Peyer's patch (tissue), 4 donors: ENCODE results near the gene ABTB1. TPM values are rescaled to one million over a fixed set of nuclear protein-coding genes. Genes with fewer than 3 reads are reported as not detected.
A peak's percentile ranks its signal among the peaks of the same experiment; 100 is the strongest.

Experiments
- DNase-seq, 3 donors: peaks; one replicate each; pipeline ENCODE4 v3.0.0-alpha.2; 2017 to 2019
- H3K27ac ChIP-seq, 4 donors: fragments of 200-600 bp; sonication (generic); one replicate each; pipeline ENCODE4 v1.5.1; 2016 to 2019
- H3K27me3 ChIP-seq, 2 donors: fragments of 200-600 bp; sonication (generic); one replicate each; pipeline ENCODE4 v1.5.1; 2019
- H3K36me3 ChIP-seq, 3 donors: fragments of 200-600 bp; sonication (generic); one replicate each; pipeline ENCODE4 v1.5.1; 2016 to 2019
- H3K4me1 ChIP-seq, 4 donors: fragments of 200-600 bp; sonication (generic); one replicate each; pipeline ENCODE4 v1.5.1; 2016 to 2019
- H3K4me3 ChIP-seq, 4 donors: fragments of 200-600 bp; sonication (generic); 1 replicate in 3 of 4; 2 replicates in 1 of 4; pipeline ENCODE4 v1.5.1; 2016 to 2019; ENCODE audit warnings: mild to moderate bottlenecking in 1 of 4
- H3K9me3 ChIP-seq, 4 donors: fragments of 200-600 bp; sonication (generic); one replicate each; pipeline ENCODE4 v1.5.1; 2016 to 2019; ENCODE audit warnings: mild to moderate bottlenecking in 1 of 4
- POLR2A ChIP-seq, 2 donors: fragments of 450-650 bp; IDR thresholded peaks; one replicate each; pipeline ENCODE4 v1.5.1; 2017; ENCODE audit warnings: antibody characterized with exemption in 2 of 2, mild to moderate bottlenecking in 2 of 2, moderate library complexity in 2 of 2
- total RNA-seq, 4 donors: library from RNA; depleted of rRNA; stranded (reverse); fragments of >200 nt; gene quantifications; one replicate each; pipeline ENCODE4 v1.1.0, GENCODE V29; 2016
- TF ChIP-seq, protein P1 (sequence below), 6 experiments: fragments of 450-650 bp in 4 of 6; fragments of 200-600 bp in 2 of 6; sonication (generic) in 1 of 6; IDR thresholded peaks; one replicate each; pipeline ENCODE4 v1.5.1; 2017 to 2019; ENCODE audit warnings: antibody characterized with exemption in 6 of 6, mild to moderate bottlenecking in 3 of 6, moderate library complexity in 1 of 6

Gene ABTB1
- total RNA-seq, 4 donors from 2014 or later: 38.5 to 80.0 (median 57.1) TPM

DNA sequence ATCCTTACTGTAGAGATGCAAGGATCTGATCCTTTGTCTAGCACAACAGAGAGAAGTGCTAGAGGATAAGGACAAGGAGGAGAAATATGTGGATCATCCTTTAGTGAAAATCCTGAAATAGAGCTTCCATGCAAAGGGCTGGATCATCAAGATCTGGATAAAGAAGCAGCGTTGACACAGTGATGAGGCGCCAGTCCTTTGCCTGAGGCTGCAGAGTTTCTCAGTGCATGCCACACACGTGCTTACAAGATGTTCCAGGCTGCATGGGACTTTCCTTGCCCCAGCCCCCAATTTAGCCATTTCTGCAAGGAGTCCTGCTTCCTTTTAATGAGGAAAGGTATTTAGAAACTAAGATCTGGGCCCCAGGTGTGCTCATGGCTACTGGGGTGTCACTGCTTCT is 7.2 kb upstream of the ABTB1 start:
- H3K4me3 ChIP-seq: no peak overlapping the region
- H3K36me3 ChIP-seq: no peaks in the 10 kb centered on the region
- no peaks in the 10 kb centered on the region for H3K4me1 ChIP-seq
- no peaks in the 10 kb centered on the region for H3K27me3 ChIP-seq
- H3K9me3 ChIP-seq: no peaks in the 10 kb centered on the region
- no peak overlapping the region for H3K27ac ChIP-seq
- no peak for TF ChIP-seq POLR2A (IDR thresholded peaks at IDR 0.05)
- TF ChIP-seq, protein P1, sequence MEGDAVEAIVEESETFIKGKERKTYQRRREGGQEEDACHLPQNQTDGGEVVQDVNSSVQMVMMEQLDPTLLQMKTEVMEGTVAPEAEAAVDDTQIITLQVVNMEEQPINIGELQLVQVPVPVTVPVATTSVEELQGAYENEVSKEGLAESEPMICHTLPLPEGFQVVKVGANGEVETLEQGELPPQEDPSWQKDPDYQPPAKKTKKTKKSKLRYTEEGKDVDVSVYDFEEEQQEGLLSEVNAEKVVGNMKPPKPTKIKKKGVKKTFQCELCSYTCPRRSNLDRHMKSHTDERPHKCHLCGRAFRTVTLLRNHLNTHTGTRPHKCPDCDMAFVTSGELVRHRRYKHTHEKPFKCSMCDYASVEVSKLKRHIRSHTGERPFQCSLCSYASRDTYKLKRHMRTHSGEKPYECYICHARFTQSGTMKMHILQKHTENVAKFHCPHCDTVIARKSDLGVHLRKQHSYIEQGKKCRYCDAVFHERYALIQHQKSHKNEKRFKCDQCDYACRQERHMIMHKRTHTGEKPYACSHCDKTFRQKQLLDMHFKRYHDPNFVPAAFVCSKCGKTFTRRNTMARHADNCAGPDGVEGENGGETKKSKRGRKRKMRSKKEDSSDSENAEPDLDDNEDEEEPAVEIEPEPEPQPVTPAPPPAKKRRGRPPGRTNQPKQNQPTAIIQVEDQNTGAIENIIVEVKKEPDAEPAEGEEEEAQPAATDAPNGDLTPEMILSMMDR (IDR thresholded peaks at IDR 0.05): no peak
- no peak for DNase-seq

DNA sequence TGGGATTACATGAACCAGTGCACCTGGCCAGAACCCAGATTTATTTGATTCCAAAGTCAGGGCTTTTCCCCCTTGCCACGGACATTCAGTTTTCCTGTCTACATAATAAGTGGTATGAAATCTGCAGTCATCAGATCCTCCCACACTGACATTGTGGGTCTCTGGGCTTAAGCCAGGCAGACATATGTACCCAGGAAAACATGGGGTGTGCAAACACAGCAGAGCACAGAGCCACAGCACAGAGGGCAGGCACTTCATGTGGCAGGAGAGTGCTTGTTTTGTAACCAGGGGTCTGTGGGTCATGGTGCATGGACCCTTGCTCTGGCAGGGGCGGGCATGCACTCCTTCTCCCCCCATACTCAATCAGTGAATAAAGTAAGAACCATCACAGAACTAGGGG is 6.1 kb upstream of the ABTB1 start:
- no peak for DNase-seq
- peaks cover 0 to 4% (median under 1%) of the 10 kb centered on the region in 4 donors for H3K4me1 ChIP-seq
- no peaks in the 10 kb centered on the region for H3K27me3 ChIP-seq
- H3K27ac ChIP-seq: no peak overlapping the region
- no peaks in the 10 kb centered on the region for H3K36me3 ChIP-seq
- TF ChIP-seq, protein P1 (IDR thresholded peaks at IDR 0.05): no peak
- TF ChIP-seq POLR2A (IDR thresholded peaks at IDR 0.05): no peak
- H3K4me3 ChIP-seq: no peak overlapping the region
- H3K9me3 ChIP-seq: no peaks in the 10 kb centered on the region

DNA sequence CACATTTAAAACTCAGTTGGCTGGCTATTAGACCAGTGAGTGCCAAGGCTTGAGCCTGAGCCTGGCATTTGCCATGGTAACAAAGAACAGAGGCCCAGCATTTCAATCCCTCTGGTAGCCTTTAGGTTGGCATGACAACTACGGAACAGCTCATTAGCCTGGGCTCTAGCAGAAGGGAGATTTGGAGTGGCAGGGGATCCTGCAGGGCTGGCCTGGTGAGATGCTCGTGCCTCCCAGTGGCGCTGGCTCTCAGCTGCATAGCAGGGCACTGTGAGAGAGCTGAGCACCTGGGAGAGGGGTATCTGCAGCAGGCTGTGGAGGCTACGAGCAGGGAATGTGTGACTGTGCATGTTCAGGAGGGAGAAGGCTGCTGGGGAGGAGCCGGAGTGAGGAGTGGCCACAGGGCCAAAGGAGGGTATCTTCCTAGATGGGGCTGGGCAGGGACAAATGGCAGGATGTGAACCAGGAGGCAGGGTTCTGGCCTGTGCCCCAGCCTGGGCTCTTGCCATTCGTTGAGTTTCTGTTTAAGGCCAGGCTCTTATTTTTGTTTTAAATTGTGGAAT is 5.6 kb upstream of the ABTB1 start:
- DNase-seq: no peak
- Histone ChIP-seq H3K27ac (no peak overlapping the region), H3K36me3 (no peaks in the 10 kb centered on the region), H3K4me3 (no peak overlapping the region), H3K9me3 (no peaks in the 10 kb centered on the region), H3K27me3 (no peaks in the 10 kb centered on the region), H3K4me1 (peaks cover 0 to 7% (median 3%) of the 10 kb centered on the region in 4 donors)
- TF ChIP-seq, protein P1 (IDR thresholded peaks at IDR 0.05): no peak
- TF ChIP-seq POLR2A (IDR thresholded peaks at IDR 0.05): no peak

DNA sequence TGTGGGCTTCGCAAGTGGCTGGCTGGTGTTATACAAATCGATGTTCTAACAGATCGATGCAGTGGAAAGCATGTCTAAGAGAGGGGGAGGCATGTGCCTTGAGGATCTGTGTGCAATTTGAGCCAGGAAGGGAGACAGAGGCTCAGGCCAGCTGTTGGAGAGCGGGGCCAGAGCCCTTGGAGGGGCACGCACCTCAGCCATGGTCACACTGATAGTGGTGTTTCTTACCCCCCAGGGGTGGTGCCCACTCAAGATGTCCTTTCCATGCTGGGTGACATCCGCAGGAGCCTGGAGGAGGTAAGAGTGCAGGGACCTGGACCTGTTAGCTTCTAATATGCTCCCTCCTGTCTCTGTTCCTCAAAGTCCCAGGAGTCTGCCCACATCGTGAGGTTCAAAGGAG is 3.8 kb upstream of the ABTB1 start:
- no peaks in the 10 kb centered on the region for H3K27me3 ChIP-seq
- TF ChIP-seq, protein P1 (IDR thresholded peaks at IDR 0.05): no peak
- TF ChIP-seq POLR2A (IDR thresholded peaks at IDR 0.05): no peak
- peak in 1 of 3 donors; percentile 34 for DNase-seq
- H3K4me3 ChIP-seq: no peak overlapping the region
- H3K36me3 ChIP-seq: no peaks in the 10 kb centered on the region
- H3K27ac ChIP-seq: no peak overlapping the region
- H3K4me1 ChIP-seq: peaks cover 0 to 14% (median 5%) of the 10 kb centered on the region in 4 donors
- H3K9me3 ChIP-seq: no peaks in the 10 kb centered on the region

DNA sequence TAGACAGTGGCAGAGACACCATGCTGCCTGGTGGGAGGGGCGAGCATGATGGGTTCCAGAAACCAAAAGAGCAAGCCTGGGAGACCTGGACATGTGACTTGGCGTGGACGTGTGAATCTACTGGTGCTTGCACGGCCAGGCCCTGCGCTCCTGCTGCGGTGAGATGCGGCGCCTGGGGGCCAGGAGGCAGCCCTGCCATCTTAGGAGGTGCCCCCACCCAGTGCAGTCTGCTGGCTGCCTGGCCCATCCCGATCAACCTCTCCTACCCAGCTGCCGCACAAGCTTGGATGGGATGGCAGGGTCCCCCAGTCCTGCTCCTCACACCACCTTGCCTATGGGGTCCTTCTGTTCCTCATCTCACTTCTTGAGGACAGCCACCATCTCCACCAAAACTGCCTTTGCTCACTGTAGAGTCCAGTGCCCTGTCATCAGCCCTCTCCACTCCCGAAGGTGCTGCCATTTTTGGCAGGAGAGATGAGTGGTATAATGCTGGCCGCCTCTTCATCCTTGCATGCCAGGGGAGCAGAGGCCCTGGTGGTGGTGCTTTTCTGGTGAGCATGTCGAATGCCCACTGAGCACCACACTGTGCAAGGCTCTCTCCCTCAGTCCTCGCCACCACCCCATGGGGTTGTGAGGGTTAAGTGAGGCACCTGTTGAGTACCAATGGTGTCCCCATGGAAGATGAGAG is 3.1 kb upstream of the ABTB1 start:
- Histone ChIP-seq H3K4me3 (no peak overlapping the region), H3K4me1 (peaks cover 0 to 19% (median 7%) of the 10 kb centered on the region in 4 donors), H3K27ac (no peak overlapping the region), H3K9me3 (no peaks in the 10 kb centered on the region), H3K36me3 (peaks cover 0 to 3% (median 0%) of the 10 kb centered on the region in 3 donors), H3K27me3 (no peaks in the 10 kb centered on the region)
- TF ChIP-seq, protein P1 (IDR thresholded peaks at IDR 0.05): no peak
- no peak for TF ChIP-seq POLR2A (IDR thresholded peaks at IDR 0.05)
- no peak for DNase-seq
